Epithelial cell of alveolus of lung (primary cell): ENCODE measurements around the gene GPBP1L1. TPM values are rescaled to one million over a fixed set of nuclear protein-coding genes. Genes with fewer than 3 reads are reported as not detected.

ENCODE experiments used
- total RNA-seq: library from RNA; depleted of rRNA; stranded (reverse); fragments of >200 nt; gene quantifications from 2 replicates; pipeline ENCODE4 v1.2.1, GENCODE V29; 2015

GPBP1L1 gene, protein sequence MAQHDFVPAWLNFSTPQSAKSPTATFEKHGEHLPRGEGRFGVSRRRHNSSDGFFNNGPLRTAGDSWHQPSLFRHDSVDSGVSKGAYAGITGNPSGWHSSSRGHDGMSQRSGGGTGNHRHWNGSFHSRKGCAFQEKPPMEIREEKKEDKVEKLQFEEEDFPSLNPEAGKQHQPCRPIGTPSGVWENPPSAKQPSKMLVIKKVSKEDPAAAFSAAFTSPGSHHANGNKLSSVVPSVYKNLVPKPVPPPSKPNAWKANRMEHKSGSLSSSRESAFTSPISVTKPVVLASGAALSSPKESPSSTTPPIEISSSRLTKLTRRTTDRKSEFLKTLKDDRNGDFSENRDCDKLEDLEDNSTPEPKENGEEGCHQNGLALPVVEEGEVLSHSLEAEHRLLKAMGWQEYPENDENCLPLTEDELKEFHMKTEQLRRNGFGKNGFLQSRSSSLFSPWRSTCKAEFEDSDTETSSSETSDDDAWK
- total RNA-seq, result 56.8 and 65.2 TPM in 2 replicates

GRCh38 chr1:45686288-45687013 is at the start of gene GPBP1L1:
Gene GPBP1L1 (minus strand): TSS chr1:45686533. CDS start chr1:45659087, 27,446 bp downstream.

DNA sequence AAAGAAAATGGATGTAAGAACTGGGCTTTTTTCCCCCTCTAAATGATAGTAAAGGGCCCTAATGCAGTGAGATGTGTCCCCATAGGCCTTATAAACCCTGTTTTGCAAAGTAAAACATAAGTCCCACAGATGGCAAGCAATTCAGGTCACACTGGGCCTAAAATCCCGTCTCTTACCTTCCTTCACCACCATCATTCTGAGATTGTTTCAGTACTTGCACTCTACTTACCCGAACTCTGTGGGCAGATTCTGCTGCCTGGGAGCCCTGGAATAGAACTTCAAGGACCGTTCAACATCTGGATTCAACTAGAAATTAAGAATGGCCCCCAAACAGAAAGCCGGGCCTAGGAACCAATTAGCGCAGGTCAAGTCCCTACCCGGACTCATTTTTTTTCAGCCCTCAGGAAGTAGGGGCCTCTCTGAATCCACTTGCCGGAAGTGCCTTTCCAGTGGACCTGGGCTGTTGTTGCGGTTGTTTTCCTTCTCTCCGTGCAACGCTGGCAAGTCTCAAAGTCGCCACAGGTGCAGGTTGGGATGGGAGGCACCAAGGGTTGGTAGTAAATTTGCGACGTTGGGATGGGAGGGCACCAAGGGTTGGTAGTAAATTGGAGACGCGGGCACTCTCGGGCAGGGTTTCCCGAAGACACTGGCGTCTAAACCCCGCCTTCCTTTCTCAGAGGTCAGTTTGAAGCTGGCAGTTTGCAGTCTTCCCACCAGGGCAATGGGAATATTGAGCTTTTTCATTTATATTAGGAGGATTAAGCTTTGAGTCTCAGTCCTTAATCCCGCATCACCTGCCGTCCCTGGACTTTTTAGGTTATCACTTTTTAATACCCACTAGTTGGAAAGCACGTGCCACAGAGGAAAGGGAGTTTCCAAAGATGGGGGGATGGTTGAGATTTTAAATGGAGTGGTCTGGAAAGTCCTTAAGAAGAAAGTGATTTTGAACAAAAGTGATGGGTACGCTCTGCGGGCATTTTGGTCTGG is 1.7 kb upstream of the GPBP1L1 start, which contains the start of gene TMEM69:
TSS of gene TMEM69 (plus strand) at position 428 of the 987 bp plus-strand sequence. CDS start 2,888 bp downstream, outside the sequence.

GRCh38 chr1:45623972-45624371 is 62.4 kb downstream of the GPBP1L1 start, which contains the start of gene CCDC17:
Gene CCDC17 (minus strand): TSS chr1:45624054. CDS start chr1:45623909, 145 bp downstream.

GRCh38 chr1:45583666-45584350 is 102.5 kb downstream of the GPBP1L1 start, which contains the start of gene NASP:
Gene NASP (plus strand): TSS chr1:45584041. CDS start chr1:45584147, 106 bp downstream.

Other genes with a start within 250 kb of the GPBP1L1 start
- gene TESK2, start 195.4 kb downstream of the GPBP1L1 start, total RNA-seq, result 1.6 and 4.5 TPM in 2 replicates
- 1.1 and 1.8 TPM in 2 replicates for gene CCDC163, start 186.5 kb downstream of the GPBP1L1 start, total RNA-seq
- 3.4 and 4.1 TPM in 2 replicates for gene MMACHC, start 186.2 kb downstream of the GPBP1L1 start, total RNA-seq
- 375 and 595 TPM in 2 replicates for gene PRDX1, start 164.6 kb downstream of the GPBP1L1 start, total RNA-seq
- 79.7 and 124 TPM in 2 replicates for gene AKR1A1, start 135.7 kb downstream of the GPBP1L1 start, total RNA-seq
- gene NASP, start 102.5 kb downstream of the GPBP1L1 start, total RNA-seq, result 47.4 and 58.4 TPM in 2 replicates
- 0.26 and 3.1 TPM in 2 replicates for gene CCDC17, start 62.5 kb downstream of the GPBP1L1 start, total RNA-seq
- 20.7 and 27.7 TPM in 2 replicates for gene TMEM69, start 1.6 kb upstream of the GPBP1L1 start, total RNA-seq
- gene IPP, start 64.1 kb upstream of the GPBP1L1 start, total RNA-seq, result 6.9 and 15.6 TPM in 2 replicates
- gene MAST2, start 117.1 kb upstream of the GPBP1L1 start, total RNA-seq, result 11.7 and 16.4 TPM in 2 replicates